HepG2 (cell line): ENCODE data around the gene TRA2B. TPM values are rescaled to one million over a fixed set of nuclear protein-coding genes. Genes with fewer than 3 reads are reported as not detected.

Experiments
- ATAC-seq: fragments of 200-7000 bp; cut with Tn5 transposase; 3 replicates; pipeline ENCODE4 v1.9.1; 2020; ENCODE audit warnings: mild to moderate bottlenecking, moderate library complexity
- BruUV-seq: library from RNA; stranded (reverse); fragments of 400-500 nt; replicated peaks from 2 replicates; lab custom pipeline; 2021; lab: Mats Ljungman, UMichigan
- CTCF ChIA-PET: fragments of 300-600 bp; formaldehyde crosslinking; extraction: SDS; loops from one replicate; lab custom pipeline; 2021; ENCODE audit warnings: low total read pairs, inconsistent platforms, low intra/inter-chr PET ratio; lab: Yijun Ruan, JAX
- POLR2A ChIA-PET: fragments of 350-600 bp; sonication (Branson Sonifier 250); formaldehyde crosslinking; loops from one replicate; lab custom pipeline; 2020; ENCODE audit warnings: antibody characterized with exemption, inconsistent platforms; lab: Yijun Ruan, JAX
- DNase-seq: peaks from one replicate; pipeline ENCODE4 v3.0.0-alpha.2; 2015; ENCODE audit warnings: low spot score
- FAIRE-seq: peaks from 3 replicates; lab custom pipeline; 2011; peaks lifted over from hg19 to GRCh38; lab: Jason Lieb, UNC
- H2AFZ ChIP-seq: one replicate; pipeline ENCODE4 v1.6.1; 2011; ENCODE audit warnings: low read length, inconsistent platforms
- H3K27ac ChIP-seq: fragments of 300-600 bp; 3 replicates; pipeline ENCODE4 v1.8.0; 2011; ENCODE audit warnings: mixed run types, mild to moderate bottlenecking, mixed read lengths, low read length, inconsistent platforms; ENCODE audit not compliant: insufficient read depth; ENCODE audit errors: extremely low read length
- H3K27me3 ChIP-seq, 2 experiments: fragments of 200-600 bp in 1 of 2; 2 replicates in 1 of 2; 3 replicates in 1 of 2; pipeline versions ENCODE4 v1.6.0 to v1.8.0; 2011; ENCODE audit warnings: low read length in 2 of 2, mild to moderate bottlenecking in 2 of 2, moderate library complexity in 2 of 2, inconsistent platforms in 1 of 2; ENCODE audit not compliant: insufficient read depth in 2 of 2, control insufficient read depth in 1 of 2
- H3K36me3 ChIP-seq, 2 experiments: fragments of 200-600 bp in 1 of 2; replicated peaks in 1 of 2; 2 replicates in 1 of 2; 3 replicates in 1 of 2; pipeline versions ENCODE4 v1.5.1 to v1.8.0; 2011; ENCODE audit warnings: low read length in 2 of 2, inconsistent platforms in 1 of 2; ENCODE audit not compliant: insufficient read depth in 2 of 2, control insufficient read depth in 1 of 2
- H3K4me1 ChIP-seq: 2 replicates; pipeline ENCODE4 v1.5.1; 2012; ENCODE audit warnings: low read length, inconsistent platforms; ENCODE audit not compliant: insufficient read depth
- H3K4me2 ChIP-seq: 2 replicates; pipeline ENCODE4 v1.6.0; 2011; ENCODE audit warnings: low read depth, low read length, inconsistent platforms
- H3K4me3 ChIP-seq, 3 experiments: fragments of 200-600 bp in 1 of 3; sonication (generic), shearing (Covaris generic) in 1 of 3; replicated peaks in 1 of 3; 2 replicates each; pipeline ENCODE4 v1.5.1; 2011 to 2016; ENCODE audit warnings: low read length in 3 of 3, inconsistent platforms in 2 of 3, low read depth in 2 of 3, mild to moderate bottlenecking in 2 of 3, control low read depth in 1 of 3, mixed read lengths in 1 of 3; ENCODE audit not compliant: insufficient read depth in 1 of 3
- H3K79me2 ChIP-seq: one replicate; pipeline ENCODE4 v1.6.1; 2011; ENCODE audit warnings: low read length, inconsistent platforms; ENCODE audit not compliant: insufficient read depth
- H3K9ac ChIP-seq: 2 replicates; pipeline ENCODE4 v1.6.0; 2011; ENCODE audit warnings: mild to moderate bottlenecking, low read depth, low read length, inconsistent platforms; ENCODE audit not compliant: insufficient read depth
- H3K9me3 ChIP-seq: 2 replicates; pipeline ENCODE4 v1.5.1; 2012; ENCODE audit warnings: mild to moderate bottlenecking, low read length
- H4K20me1 ChIP-seq: 2 replicates; pipeline ENCODE4 v1.6.0; 2011; ENCODE audit warnings: inconsistent platforms, mild to moderate bottlenecking, low read length, moderate library complexity; ENCODE audit not compliant: insufficient read depth
- DPF2 ChIP-seq: sonication (generic); formaldehyde crosslinking; IDR thresholded peaks from 2 replicates; pipeline ENCODE4 v1.4.0; 2020; ENCODE audit warnings: mild to moderate bottlenecking, low read depth, missing genetic modification reagents, borderline replicate concordance
- HNF1B ChIP-seq: sonication (generic); formaldehyde crosslinking; IDR thresholded peaks from 2 replicates; pipeline ENCODE4 v1.5.1; 2020; ENCODE audit warnings: mild to moderate bottlenecking, moderate library complexity, missing genetic modification reagents
- HNRNPH1 ChIP-seq: fragments of 200-400 bp; formaldehyde crosslinking; optimal IDR thresholded peaks from 2 replicates; pipeline ENCODE3; 2017; ENCODE audit warnings: mild to moderate bottlenecking, low read depth, low read length
- MIXL1 ChIP-seq: IDR thresholded peaks from 2 replicates; pipeline ENCODE4 v1.6.1; 2016
- PAF1 ChIP-seq: IDR thresholded peaks from 2 replicates; pipeline ENCODE4 v1.6.1; 2016; ENCODE audit warnings: missing genetic modification reagents, missing compliant biosample characterization
- SIN3B ChIP-seq: fragments of 150-350 bp; IDR thresholded peaks from 2 replicates; pipeline ENCODE4 v1.6.1; 2014; ENCODE audit warnings: low read length
- SMAD3 ChIP-seq: sonication (generic); formaldehyde crosslinking; IDR thresholded peaks from 2 replicates; pipeline ENCODE4 v1.4.0; 2020; ENCODE audit warnings: missing genetic modification reagents
- SRSF9 ChIP-seq: fragments of 200-400 bp; formaldehyde crosslinking; IDR thresholded peaks from 2 replicates; pipeline ENCODE4 v1.6.1; 2018; ENCODE audit warnings: borderline replicate concordance, mild to moderate bottlenecking, low read depth, low read length; ENCODE audit not compliant: insufficient read depth, poor library complexity, severe bottlenecking
- ZHX2 ChIP-seq, 2 experiments: sonication (generic) in 1 of 2; formaldehyde crosslinking in 1 of 2; IDR thresholded peaks; 2 replicates each; pipeline versions ENCODE4 v1.6.1 to v1.9.0; 2014 to 2022; ENCODE audit warnings: antibody characterized with exemption in 1 of 2, borderline replicate concordance in 1 of 2, inconsistent platforms in 1 of 2, low read depth in 1 of 2, missing genetic modification reagents in 1 of 2
- ZNF530 ChIP-seq: sonication (generic); formaldehyde crosslinking; IDR thresholded peaks from 2 replicates; pipeline ENCODE4 v1.5.0; 2020; ENCODE audit warnings: low read depth, mild to moderate bottlenecking, missing genetic modification reagents
- WGBS: methylation state at CpG from one replicate; pipeline ENCODE4 v1.1.6; 2017; ENCODE audit warnings: low lambda C conversion rate; 5-methylcytosine and 5-hydroxymethylcytosine counted together
- in situ Hi-C: cut with HindIII; loops from 2 replicates; pipeline ENCODE4 v1.10.0; 2017; ENCODE audit warnings: low pct_unique_long_range_greater_than_20kb; ENCODE audit not compliant: extremely low pct_ligation_motif_present
- intact Hi-C: fragments of 100-400 bp; cut with micrococcal nuclease; formaldehyde crosslinking; loops from one replicate; pipeline ENCODE4 v1.10.0; 2022; ENCODE audit not compliant: unreplicated experiment
- polyA plus RNA-seq, 8 experiments: library from polyadenylated mRNA; depleted of rRNA in 3 of 8; stranded (reverse) in 7 of 8; unstranded in 1 of 8; fragments of >200 nt; fragmentation: Illumina TruSeq in 4 of 8; extraction: Trizol in 4 of 8; gene quantifications; 2 replicates each; pipeline versions ENCODE4 v1.2.1 to v1.2.3, GENCODE V29; 2011 to 2016; ENCODE audit warnings: low read depth in 4 of 8, missing spikeins in 1 of 8, mixed read lengths in 1 of 8; ENCODE audit not compliant: insufficient read depth in 1 of 8
- total RNA-seq, 5 experiments: library from RNA; depleted of rRNA; stranded (reverse); fragments of >200 nt; fragmentation: Illumina TruSeq; extraction: Trizol; gene quantifications; 2 replicates each; pipeline ENCODE4 v1.2.3, GENCODE V29; 2016; ENCODE audit warnings: low read depth in 1 of 5
- TF ChIP-seq, protein P1 (sequence below): sonication (generic); formaldehyde crosslinking; IDR thresholded peaks from 2 replicates; pipeline ENCODE4 v1.8.0; 2022; ENCODE audit warnings: missing genetic modification reagents, mild to moderate bottlenecking, borderline replicate concordance

Gene TRA2B
- total and polyA plus RNA-seq, 2 of the 13 experiments (the other 11 are each of a cell fraction or from before 2014, with no cell fraction given), result 105 to 241 TPM

- H3K4me2 ChIP-seq, result peak overlapping the region; percentile 89
- no peak for TF ChIP-seq HNRNPH1
- TF ChIP-seq HNF1B (CRISPR knock-in tag), result peak; percentile 73; the same call in 1 of the 2 replicates
- TF ChIP-seq SIN3B, result no peak
- no peak for TF ChIP-seq SRSF9
- no peak for TF ChIP-seq ZNF530 (CRISPR knock-in tag)
- TF ChIP-seq, protein P1, sequence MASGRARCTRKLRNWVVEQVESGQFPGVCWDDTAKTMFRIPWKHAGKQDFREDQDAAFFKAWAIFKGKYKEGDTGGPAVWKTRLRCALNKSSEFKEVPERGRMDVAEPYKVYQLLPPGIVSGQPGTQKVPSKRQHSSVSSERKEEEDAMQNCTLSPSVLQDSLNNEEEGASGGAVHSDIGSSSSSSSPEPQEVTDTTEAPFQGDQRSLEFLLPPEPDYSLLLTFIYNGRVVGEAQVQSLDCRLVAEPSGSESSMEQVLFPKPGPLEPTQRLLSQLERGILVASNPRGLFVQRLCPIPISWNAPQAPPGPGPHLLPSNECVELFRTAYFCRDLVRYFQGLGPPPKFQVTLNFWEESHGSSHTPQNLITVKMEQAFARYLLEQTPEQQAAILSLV (CRISPR knock-in tag), result no peak
- TF ChIP-seq PAF1 (CRISPR knock-in tag), result no peak
- TF ChIP-seq ZHX2 (IDR thresholded peaks at IDR 0.05; ENCODE audit: low read depth), result no peak
- no peak for TF ChIP-seq ZHX2 (CRISPR knock-in tag; IDR thresholded peaks at IDR 0.05; ENCODE audit: borderline replicate concordance)
- 0 out of 2 replicates have a peak, but pooled peaks have one; percentile 2 for TF ChIP-seq DPF2 (CRISPR knock-in tag)
- 0 out of 2 replicates have a peak, but pooled peaks have one; percentile 10 for TF ChIP-seq SMAD3 (CRISPR knock-in tag)
- TF ChIP-seq MIXL1 (CRISPR knock-in tag), result no peak
These were observed 5.9 kb upstream of the TRA2B start for GRCh38 chr3:185943760-185944106.

More at GRCh38 chr3:185943760-185944106, 5.9 kb upstream of the TRA2B start:
- H3K27me3 ChIP-seq, result no peaks in the 10 kb centered on the region
- H3K4me1 ChIP-seq, result peaks cover 38% of the 10 kb centered on the region
- 0% methylated on average over 3 of the region's 3 CpGs for WGBS
- BruUV-seq, result no TSS peak
- H2AFZ ChIP-seq, result peak overlapping the region; percentile 58
- no peaks in the 10 kb centered on the region for H3K9me3 ChIP-seq
- POLR2A ChIA-PET, result interaction anchor here (1.1 to 2.7 kb wide), 6 partner anchors 9 to 29 kb away, joined by 6 to 52 read pairs (median 14); no protein-coding TSS in a partner anchor
- CTCF ChIA-PET, result interaction anchor here (1.4 to 2.2 kb wide), 3 partner anchors 9 to 34 kb away, joined by 6 to 12 read pairs (median 8); no protein-coding TSS in a partner anchor
- peaks cover 2% of the 10 kb centered on the region for H3K79me2 ChIP-seq
- intact Hi-C loops (loop anchor here (1.0 to 2.0 kb wide), 2 partner anchors 29 to 34 kb away; no protein-coding TSS in a partner anchor), in situ Hi-C loops (no loop called here)
- ATAC-seq, result peak; percentile 45
- no peak overlapping the region for H3K4me3 ChIP-seq
- DNase-seq, result no peak
- H3K9ac ChIP-seq, result no peak overlapping the region
- no peaks in the 10 kb centered on the region for H4K20me1 ChIP-seq
- no peak overlapping the region for H3K27ac ChIP-seq
- no peak for FAIRE-seq
- H3K36me3 ChIP-seq, result no peaks in the 10 kb centered on the region
